H1 (cell line): ENCODE results near the gene CALHM2.

ENCODE experiments used
- EP300 ChIP-seq, 2 experiments: IDR thresholded peaks; 1 replicate in 1 of 2; 2 replicates in 1 of 2; pipeline ENCODE4 v1.6.1; 2011 to 2012; ENCODE audit warnings: low read depth in 2 of 2, low read length in 2 of 2, mild to moderate bottlenecking in 2 of 2, borderline replicate concordance in 1 of 2, inconsistent platforms in 1 of 2, moderate library complexity in 1 of 2
- POLR2A ChIP-seq, 2 experiments: IDR thresholded peaks; 1 replicate in 1 of 2; 2 replicates in 1 of 2; pipeline ENCODE4 v1.6.1; 2011; ENCODE audit warnings: low read depth in 2 of 2, low read length in 2 of 2, mild to moderate bottlenecking in 2 of 2; ENCODE audit errors: control extremely low read depth in 1 of 2
- SIN3A ChIP-seq, 2 experiments: IDR thresholded peaks in 1 of 2; conservative IDR thresholded peaks in 1 of 2; 2 replicates each; pipeline ENCODE4 v1.6.1; 2011 to 2012; ENCODE audit warnings: low read length in 2 of 2, improper control_type of control experiment in 1 of 2, low read depth in 1 of 2, mild to moderate bottlenecking in 1 of 2

GRCh38 chr10:103475437-103475836 lies 23.3 kb upstream of the CALHM2 start:
- TF ChIP-seq SIN3A (conservative IDR thresholded peaks at IDR 0.05 in 1 of 2, IDR thresholded peaks at IDR 0.05 in 1 of 2; ENCODE audit: low read depth in 1 of 2, low read length in 2 of 2) (no peak), EP300 (IDR thresholded peaks at IDR 0.05; ENCODE audit: borderline replicate concordance in 1 of 2, low read depth in 2 of 2, low read length in 2 of 2) (no peak), POLR2A (IDR thresholded peaks at IDR 0.05; ENCODE audit: control extremely low read depth in 1 of 2, low read depth in 2 of 2, low read length in 2 of 2) (no peak)
